ENCODE measurements around the gene TUBE1.

TUBE1 gene

DNA sequence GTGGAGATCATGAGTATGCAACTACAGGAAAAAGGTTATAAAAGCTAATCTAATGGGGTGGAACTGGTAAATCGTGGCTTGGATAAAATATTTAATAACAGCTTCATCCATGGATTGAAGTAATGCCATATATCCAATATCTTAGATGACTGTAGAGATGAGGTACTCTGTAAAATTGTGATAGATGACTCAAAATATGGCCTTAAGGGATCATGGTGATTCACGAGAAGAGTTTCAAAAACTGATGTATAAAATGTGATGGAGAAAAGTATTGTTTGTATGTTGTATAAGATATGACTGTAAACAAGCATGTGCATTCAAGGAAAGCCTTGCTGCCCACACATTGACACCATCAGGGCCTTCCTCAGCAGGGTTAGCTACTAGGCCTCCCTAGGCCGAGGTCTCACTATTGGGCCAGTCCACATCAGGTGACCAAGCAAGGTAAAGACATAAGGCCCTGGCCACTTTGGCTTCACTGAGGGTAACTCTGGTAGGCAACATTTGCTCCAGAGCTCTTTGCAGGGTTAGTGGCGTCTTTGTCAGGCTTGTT, 51.1 kb downstream of the TUBE1 start:
- no peak for DNase-seq (ENCODE audit: low read depth in 2 of 2)

DNA sequence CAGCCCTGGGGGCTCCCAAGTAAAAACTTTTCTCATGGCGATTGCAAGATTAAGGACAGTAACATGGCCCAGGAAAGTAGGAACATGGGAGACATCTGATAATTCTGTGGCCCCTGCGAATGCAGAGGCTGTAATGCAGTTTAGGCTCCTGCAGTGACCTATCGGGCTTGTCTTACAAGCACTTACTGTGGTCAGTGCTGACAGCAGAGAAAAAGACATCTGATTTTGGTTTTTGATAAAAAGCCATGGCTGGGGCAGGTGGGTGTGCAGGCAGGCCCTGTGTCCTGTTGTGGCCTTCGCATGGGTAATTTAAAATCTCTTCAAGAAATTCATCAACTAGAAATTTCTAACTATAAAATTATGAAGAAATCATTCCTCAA, 52.7 kb downstream of the TUBE1 start:
- DNase-seq (ENCODE audit: low read depth in 2 of 2), result no peak

- no peak for DNase-seq (ENCODE audit: low read depth in 2 of 2)
Measured at GRCh38 chr6:112033791-112034615, 53.3 kb downstream of the TUBE1 start.

- no peak for DNase-seq (ENCODE audit: low read depth in 2 of 2)
Measured at GRCh38 chr6:112032728-112033127, 54.6 kb downstream of the TUBE1 start.

GRCh38 chr6:112031960-112032359, 55.3 kb downstream of the TUBE1 start:
- no peak for DNase-seq (ENCODE audit: low read depth in 2 of 2)

- no peak for DNase-seq (ENCODE audit: low read depth in 2 of 2)
Measured at GRCh38 chr6:112030961-112031660, 56.2 kb downstream of the TUBE1 start.

DNA sequence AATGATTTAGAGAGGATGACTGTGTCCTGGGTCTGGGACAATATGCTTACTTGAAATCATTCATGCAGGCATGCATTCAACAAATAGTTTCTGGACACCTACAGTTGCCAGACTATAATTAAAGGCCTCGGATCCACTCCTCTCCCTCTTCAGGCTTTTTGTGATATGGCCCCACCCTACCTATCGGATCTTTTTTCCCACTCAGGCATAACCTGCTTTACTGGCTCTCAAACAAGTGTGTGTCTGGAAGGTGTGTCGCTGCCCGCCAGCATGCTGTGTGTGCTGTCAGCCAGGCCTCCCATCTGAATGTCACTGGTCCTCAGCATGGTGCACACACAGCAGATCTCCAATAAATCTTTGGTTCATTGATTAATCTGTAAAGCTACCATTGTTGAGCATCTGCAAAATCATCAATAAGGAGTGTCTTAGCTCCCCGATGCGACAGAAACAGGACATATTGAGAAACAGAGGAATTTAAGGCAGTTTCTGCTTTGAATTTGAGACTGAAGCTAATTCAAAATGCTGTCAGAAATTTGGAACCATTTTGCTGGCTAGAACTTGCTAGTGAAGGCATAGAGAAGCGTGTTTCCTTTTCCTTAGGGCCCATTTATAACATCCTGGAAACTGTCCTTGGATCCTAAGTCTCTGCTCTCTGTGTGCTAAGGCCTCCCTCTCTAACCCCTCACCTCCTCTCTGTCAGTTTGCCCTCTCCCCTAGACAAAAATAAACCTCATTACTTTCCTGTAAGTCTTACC, 56.9 kb downstream of the TUBE1 start:
- no peak for DNase-seq (ENCODE audit: low read depth in 2 of 2)

DNA sequence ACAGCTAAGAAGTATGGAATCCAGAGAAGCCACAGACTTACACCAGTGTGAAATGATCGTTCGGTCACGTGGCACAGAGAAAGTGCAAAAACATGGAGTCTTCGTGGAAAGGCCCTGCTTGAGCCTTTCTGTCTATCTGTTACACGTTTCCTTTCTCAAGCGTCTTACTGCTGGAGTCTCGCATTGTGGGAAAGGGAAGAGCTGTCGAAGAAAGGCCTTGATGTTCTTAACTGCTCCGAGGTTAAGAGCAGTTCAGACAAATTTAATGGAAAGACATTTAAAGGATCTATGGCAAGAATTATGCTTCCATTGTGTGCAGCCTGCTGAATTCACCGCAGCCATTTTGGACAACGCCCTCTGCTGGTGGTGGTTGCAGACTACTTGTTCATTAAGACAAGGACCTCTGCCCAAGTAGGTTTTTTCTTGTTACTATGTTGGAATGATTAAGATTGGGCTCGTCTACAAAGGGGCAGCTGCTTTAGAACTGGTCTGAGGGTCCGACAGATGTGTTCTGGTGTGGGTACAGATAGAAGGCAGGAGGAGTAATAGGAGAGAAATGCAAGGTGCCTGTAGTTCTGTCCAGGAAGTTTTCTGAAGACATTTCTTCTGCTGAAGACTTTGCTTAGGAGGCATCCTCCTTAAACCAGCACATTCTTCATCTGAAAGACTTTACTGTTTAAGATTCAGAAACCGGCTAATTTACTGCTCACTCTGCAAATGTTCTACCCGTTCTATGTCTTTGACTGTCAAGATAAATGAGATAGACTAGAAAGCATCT, 58.0 kb downstream of the TUBE1 start:
- DNase-seq (ENCODE audit: low read depth in 2 of 2), result peak; percentile 69 to 73

- no peak for DNase-seq (ENCODE audit: low read depth in 2 of 2)
Measured at GRCh38 chr6:112027942-112028674, 59.2 kb downstream of the TUBE1 start.

GRCh38 chr6:112026933-112027332, 60.3 kb downstream of the TUBE1 start:
- DNase-seq (ENCODE audit: low read depth in 2 of 2), result no peak

DNA sequence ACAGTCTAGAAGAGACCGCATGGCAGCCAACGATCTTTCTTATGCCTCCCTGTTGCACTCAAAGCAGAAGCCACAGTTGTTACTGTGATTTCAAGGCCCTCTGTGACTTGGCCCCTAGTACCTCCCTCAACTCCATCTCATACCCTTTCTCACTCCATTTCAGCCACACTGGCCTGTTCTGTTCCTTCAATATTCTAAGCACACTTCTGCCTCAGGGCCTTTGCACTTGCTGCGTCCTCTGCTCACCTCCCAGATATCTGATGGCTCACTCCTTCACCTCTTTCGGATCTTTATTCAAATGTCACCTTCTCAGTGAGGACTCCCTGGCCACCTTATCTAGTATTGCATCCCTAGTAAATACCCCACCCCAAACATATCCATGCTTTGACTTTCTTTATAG, 62.8 kb downstream of the TUBE1 start:
- no peak for DNase-seq (ENCODE audit: low read depth in 2 of 2)

GRCh38 chr6:112022749-112023148, 64.5 kb downstream of the TUBE1 start:
- DNase-seq (ENCODE audit: low read depth in 2 of 2), result no peak

GRCh38 chr6:112021691-112022310, 65.5 kb downstream of the TUBE1 start:
- DNase-seq (ENCODE audit: low read depth in 2 of 2), result no peak

Measured in stimulated activated CD8-positive, alpha-beta memory T cell treated with anti-CD3 and anti-CD28 coated beads, Interleukin-2, amount 100 ng/mL, for 48 hours (primary cell).